Endodermal cell (in vitro differentiated cells): Measurements from ENCODE around the gene SOX5. TPM values are rescaled to one million over a fixed set of nuclear protein-coding genes. Genes with fewer than 3 reads are reported as not detected.

Source experiments
- DNase-seq: peaks from one replicate; pipeline ENCODE4 v3.0.0-alpha.2; 2017
- H3K27ac ChIP-seq: 2 replicates; pipeline ENCODE4 v1.5.1; 2013; ENCODE audit warnings: mild to moderate bottlenecking, low read depth, low read length, moderate library complexity
- H3K27me3 ChIP-seq: 2 replicates; pipeline ENCODE4 v1.6.1; 2013; ENCODE audit warnings: mild to moderate bottlenecking, low read length, moderate library complexity; ENCODE audit not compliant: insufficient read depth, control insufficient read depth, poor library complexity, severe bottlenecking
- H3K36me3 ChIP-seq: 2 replicates; pipeline ENCODE4 v1.7.0; 2013; ENCODE audit warnings: mild to moderate bottlenecking, low read length, moderate library complexity; ENCODE audit not compliant: control insufficient read depth, insufficient read depth
- H3K4me1 ChIP-seq: one replicate; pipeline ENCODE4 v1.7.0; 2013; ENCODE audit warnings: low read length; ENCODE audit not compliant: control insufficient read depth, insufficient read depth
- H3K4me3 ChIP-seq: 2 replicates; pipeline ENCODE4 v1.5.1; 2013; ENCODE audit warnings: mild to moderate bottlenecking, low read length, moderate library complexity
- H3K9ac ChIP-seq: 2 replicates; pipeline ENCODE4 v1.6.1; 2013; ENCODE audit warnings: mild to moderate bottlenecking, low read length, moderate library complexity; ENCODE audit not compliant: poor library complexity, severe bottlenecking; ENCODE audit errors: extremely low read depth
- H3K9me3 ChIP-seq: 2 replicates; pipeline ENCODE4 v1.6.1; 2013; ENCODE audit warnings: mild to moderate bottlenecking, low read length, moderate library complexity; ENCODE audit not compliant: control insufficient read depth
- H3K27ac Mint-ChIP-seq: 2 replicates; pipeline ENCODE4 v1.8.0; 2020; ENCODE audit warnings: mixed read lengths
- H3K27me3 Mint-ChIP-seq: 2 replicates; pipeline ENCODE4 v1.8.0; 2021; ENCODE audit warnings: mild to moderate bottlenecking, mixed read lengths; ENCODE audit not compliant: insufficient read depth
- H3K36me3 Mint-ChIP-seq: 2 replicates; pipeline ENCODE4 v1.8.0; 2020; ENCODE audit warnings: low read depth, mixed read lengths
- H3K4me1 Mint-ChIP-seq: 2 replicates; pipeline ENCODE4 v1.8.0; 2020; ENCODE audit warnings: mixed read lengths
- H3K4me3 Mint-ChIP-seq: 2 replicates; pipeline ENCODE4 v1.8.0; 2020; ENCODE audit warnings: mild to moderate bottlenecking, moderate library complexity, mixed read lengths
- H3K9me3 Mint-ChIP-seq: 2 replicates; pipeline ENCODE4 v1.8.0; 2020; ENCODE audit warnings: mild to moderate bottlenecking, mixed read lengths
- WGBS, 2 experiments: methylation state at CpG; one replicate each; pipeline versions ENCODE4 v1.1.5 to v1.1.7; 2013; ENCODE audit warnings: missing lambda C conversion rate in 2 of 2, mixed read lengths in 1 of 2; ENCODE audit not compliant: insufficient coverage in 1 of 2, insufficient read length in 1 of 2; 5-methylcytosine and 5-hydroxymethylcytosine counted together
- total RNA-seq, 2 donors: library from RNA; stranded (reverse); fragmentation: NEBNext Ultra II Directional in 1 of 2; extraction: Animal tissue kit (Norgen Biotek cat#: 25700) in 1 of 2; gene quantifications; 2 replicates in 1 of 2; 3 replicates in 1 of 2; pipeline ENCODE4 v1.2.1, GENCODE V29; 2021
- TF ChIP-seq, protein P1 (sequence below): fragments of 200-600 bp; sonication (generic); conservative IDR thresholded peaks from 2 replicates; pipeline ENCODE4 v1.5.0; 2021; ENCODE audit warnings: antibody characterized with exemption, mild to moderate bottlenecking

The SOX5 gene
- total RNA-seq, 2 donors from 2014 or later, result 6.8 to 30.7 TPM

DNA sequence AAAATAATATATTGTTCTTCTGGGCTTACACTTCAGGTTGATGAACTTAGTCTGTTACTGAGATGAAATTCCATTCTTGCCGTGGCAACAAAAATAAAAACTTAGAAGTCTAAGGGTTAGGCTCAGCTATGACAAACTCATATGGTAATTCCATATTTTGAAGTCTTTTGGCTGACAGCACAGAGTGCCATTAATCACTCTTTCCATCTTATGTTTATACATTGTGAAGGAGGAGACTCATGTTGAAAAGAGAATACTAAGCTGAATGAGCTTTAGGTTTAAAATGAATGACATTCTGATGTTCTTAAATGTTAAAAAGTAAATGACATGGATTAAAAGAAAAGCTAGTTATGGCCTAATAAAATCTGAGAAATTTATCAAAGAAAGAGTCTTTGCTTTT is 291.9 kb downstream of the SOX5 start:
- Mint-ChIP-seq H3K36me3 (peaks cover 13% of the 10 kb centered on the region), H3K9me3 (peaks cover 9% of the 10 kb centered on the region), H3K4me1 (peaks cover 23% of the 10 kb centered on the region), H3K27me3 (no peaks in the 10 kb centered on the region), H3K27ac (no peak overlapping the region), H3K4me3 (no peak overlapping the region)
- Histone ChIP-seq H3K36me3 (no peaks in the 10 kb centered on the region), H3K9ac (no peak overlapping the region), H3K4me3 (no peak overlapping the region), H3K4me1 (no peaks in the 10 kb centered on the region), H3K27ac (no peak overlapping the region), H3K9me3 (no peaks in the 10 kb centered on the region), H3K27me3 (no peaks in the 10 kb centered on the region)
- TF ChIP-seq, protein P1, sequence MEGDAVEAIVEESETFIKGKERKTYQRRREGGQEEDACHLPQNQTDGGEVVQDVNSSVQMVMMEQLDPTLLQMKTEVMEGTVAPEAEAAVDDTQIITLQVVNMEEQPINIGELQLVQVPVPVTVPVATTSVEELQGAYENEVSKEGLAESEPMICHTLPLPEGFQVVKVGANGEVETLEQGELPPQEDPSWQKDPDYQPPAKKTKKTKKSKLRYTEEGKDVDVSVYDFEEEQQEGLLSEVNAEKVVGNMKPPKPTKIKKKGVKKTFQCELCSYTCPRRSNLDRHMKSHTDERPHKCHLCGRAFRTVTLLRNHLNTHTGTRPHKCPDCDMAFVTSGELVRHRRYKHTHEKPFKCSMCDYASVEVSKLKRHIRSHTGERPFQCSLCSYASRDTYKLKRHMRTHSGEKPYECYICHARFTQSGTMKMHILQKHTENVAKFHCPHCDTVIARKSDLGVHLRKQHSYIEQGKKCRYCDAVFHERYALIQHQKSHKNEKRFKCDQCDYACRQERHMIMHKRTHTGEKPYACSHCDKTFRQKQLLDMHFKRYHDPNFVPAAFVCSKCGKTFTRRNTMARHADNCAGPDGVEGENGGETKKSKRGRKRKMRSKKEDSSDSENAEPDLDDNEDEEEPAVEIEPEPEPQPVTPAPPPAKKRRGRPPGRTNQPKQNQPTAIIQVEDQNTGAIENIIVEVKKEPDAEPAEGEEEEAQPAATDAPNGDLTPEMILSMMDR, result no peak
- DNase-seq, result no peak
- WGBS, 2 experiments, result 93 to 100% methylated on average over 1 of the region's 1 CpG

DNA sequence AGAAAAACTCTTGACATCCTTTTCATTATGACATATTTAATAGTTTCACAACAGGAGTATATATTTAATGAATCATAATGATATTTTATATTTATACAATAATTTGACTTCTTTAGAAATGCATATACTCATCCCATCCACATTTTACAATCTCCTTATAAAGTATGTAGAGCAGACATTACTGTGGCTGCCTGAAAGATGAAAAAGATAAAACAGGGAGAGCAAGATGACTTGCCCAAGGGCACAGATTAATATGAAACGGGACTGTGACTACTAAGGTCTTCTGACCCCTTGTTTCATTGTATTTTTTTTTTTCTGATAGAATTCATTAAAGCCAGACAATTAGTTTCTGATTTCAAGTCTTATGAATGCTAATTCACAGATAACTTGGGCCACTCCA is 293.6 kb downstream of the SOX5 start:
- H3K9me3 ChIP-seq, result no peaks in the 10 kb centered on the region
- H3K27ac Mint-ChIP-seq, result no peak overlapping the region
- DNase-seq, result no peak
- no peak overlapping the region for H3K4me3 Mint-ChIP-seq
- no peak overlapping the region for H3K9ac ChIP-seq
- no peak overlapping the region for H3K27ac ChIP-seq
- H3K27me3 Mint-ChIP-seq, result no peaks in the 10 kb centered on the region
- no peak overlapping the region for H3K4me3 ChIP-seq
- peaks cover 20% of the 10 kb centered on the region for H3K4me1 Mint-ChIP-seq
- H3K4me1 ChIP-seq, result no peaks in the 10 kb centered on the region
- peaks cover 16% of the 10 kb centered on the region for H3K36me3 Mint-ChIP-seq
- H3K27me3 ChIP-seq, result no peaks in the 10 kb centered on the region
- 94 to 100% methylated on average over 1 of the region's 1 CpG for WGBS, 2 experiments
- peaks cover 9% of the 10 kb centered on the region for H3K9me3 Mint-ChIP-seq
- H3K36me3 ChIP-seq, result no peaks in the 10 kb centered on the region
- TF ChIP-seq, protein P1, result no peak

DNA sequence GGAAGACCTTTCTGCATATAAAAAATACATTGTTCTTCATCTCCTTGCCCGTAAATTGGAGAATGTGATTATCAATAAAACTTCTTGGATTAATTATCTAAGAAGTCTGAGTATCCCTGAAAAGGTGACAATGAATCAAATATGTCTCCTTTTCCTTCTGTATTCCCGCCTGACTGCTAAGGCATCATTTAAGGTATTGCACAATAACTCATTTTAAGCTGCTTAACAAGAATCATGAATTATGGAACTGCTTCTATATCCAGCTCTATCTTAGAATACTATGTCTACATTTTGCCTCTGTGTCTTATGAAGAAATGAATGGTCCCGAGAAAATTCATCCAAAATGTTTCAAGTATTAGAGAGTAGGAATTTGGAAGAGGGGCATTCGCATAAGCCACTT is 294.4 kb downstream of the SOX5 start:
- Histone ChIP-seq H3K36me3 (no peaks in the 10 kb centered on the region), H3K9me3 (no peaks in the 10 kb centered on the region), H3K4me3 (no peak overlapping the region), H3K9ac (no peak overlapping the region), H3K4me1 (no peaks in the 10 kb centered on the region), H3K27me3 (no peaks in the 10 kb centered on the region), H3K27ac (no peak overlapping the region)
- Mint-ChIP-seq H3K27me3 (no peaks in the 10 kb centered on the region), H3K36me3 (peaks cover 17% of the 10 kb centered on the region), H3K9me3 (peaks cover 9% of the 10 kb centered on the region), H3K4me3 (no peak overlapping the region), H3K4me1 (peaks cover 14% of the 10 kb centered on the region), H3K27ac (no peak overlapping the region)
- 86 to 100% methylated on average over 2 to 3 of the region's 4 CpGs for WGBS, 2 experiments
- no peak for DNase-seq
- TF ChIP-seq, protein P1, result no peak
